Small intestine (tissue), 7 donors: ENCODE measurements around the gene TOP2B. TPM values are rescaled to one million over a fixed set of nuclear protein-coding genes. Genes with fewer than 3 reads are reported as not detected.

ENCODE experiments used
- DNase-seq, 2 donors: peaks; one replicate each; pipeline versions ENCODE4 v3.0.0 to v3.0.0-alpha.2; 2013
- FAIRE-seq: peaks from 2 replicates; lab custom pipeline; 2012; peaks lifted over from hg19 to GRCh38; lab: Jason Lieb, UNC
- H3K27ac ChIP-seq, 3 donors: one replicate each; pipeline ENCODE4 v1.5.1; 2013; ENCODE audit warnings: low read length in 2 of 3, mild to moderate bottlenecking in 2 of 3, control low read depth in 1 of 3, inconsistent platforms in 1 of 3, low read depth in 1 of 3, moderate library complexity in 1 of 3
- H3K27me3 ChIP-seq, 3 donors: one replicate each; pipeline ENCODE4 v1.6.1; 2013; ENCODE audit warnings: low read length in 3 of 3, inconsistent platforms in 1 of 3; ENCODE audit not compliant: control insufficient read depth in 3 of 3, insufficient read depth in 3 of 3
- H3K36me3 ChIP-seq, 3 donors: one replicate each; pipeline ENCODE4 v1.6.1; 2013; ENCODE audit warnings: low read length in 3 of 3, inconsistent platforms in 1 of 3, low read depth in 1 of 3, mild to moderate bottlenecking in 1 of 3, moderate library complexity in 1 of 3; ENCODE audit not compliant: control insufficient read depth in 3 of 3, insufficient read depth in 2 of 3
- H3K4me1 ChIP-seq, 3 donors: one replicate each; pipeline ENCODE4 v1.6.1; 2013; ENCODE audit warnings: low read length in 2 of 3, inconsistent platforms in 1 of 3, low read depth in 1 of 3, mild to moderate bottlenecking in 1 of 3, moderate library complexity in 1 of 3; ENCODE audit not compliant: control insufficient read depth in 3 of 3, insufficient read depth in 2 of 3
- H3K4me3 ChIP-seq, 3 donors: one replicate each; pipeline ENCODE4 v1.5.1; 2013; ENCODE audit warnings: low read length in 3 of 3, control low read depth in 1 of 3, inconsistent platforms in 1 of 3, low read depth in 1 of 3, mild to moderate bottlenecking in 1 of 3, moderate library complexity in 1 of 3
- H3K9me3 ChIP-seq, 2 donors: one replicate each; pipeline ENCODE4 v1.6.1; 2013; ENCODE audit warnings: low read depth in 1 of 2, low read length in 1 of 2; ENCODE audit not compliant: control insufficient read depth in 2 of 2, insufficient read depth in 1 of 2
- WGBS, 3 donors: extraction: QIAGEN DNeasy Blood & Tissue Kit; methylation state at CpG; one replicate each; pipeline ENCODE4 v1.1.7; 2013; 5-methylcytosine and 5-hydroxymethylcytosine counted together
- polyA plus RNA-seq, 4 donors: library from polyadenylated mRNA; stranded (reverse) in 3 of 4; unstranded in 1 of 4; fragments of 200-250 nt in 3 of 4; fragments of 120-200 nt in 1 of 4; gene quantifications; one replicate each; pipeline versions ENCODE4 v1.2.1 to v1.2.3, GENCODE V29; 2013
- donor health status: healthy with polysubstance abuse.
- donor health status: control.
- donor health status: control.
- donor health status: Bipolar disorder and iron deficiency.
- donor health status: healthy.

Gene TOP2B
- polyA plus RNA-seq, 4 donors, result 38.0 to 109 (median 47.2) TPM

GRCh38 chr3:25587975-25588374, 76.7 kb downstream of the TOP2B start:
- Histone ChIP-seq H3K9me3 (no peaks in the 10 kb centered on the region), H3K36me3 (peaks cover 0 to 8% (median 0%) of the 10 kb centered on the region in 3 donors), H3K4me3 (no peak overlapping the region), H3K27me3 (peaks cover 0 to 2% (median 0%) of the 10 kb centered on the region in 3 donors), H3K27ac (no peak overlapping the region), H3K4me1 (peaks cover 0 to 7% (median 0%) of the 10 kb centered on the region in 3 donors)
- DNase-seq (no peak), FAIRE-seq (no peak)
- WGBS, 3 donors, result 95 to 97% (median 96%) methylated on average over 2 of the region's 2 CpGs

- Histone ChIP-seq H3K27ac (no peak overlapping the region), H3K36me3 (peaks cover 0 to 8% (median 0%) of the 10 kb centered on the region in 3 donors), H3K27me3 (peaks cover 0 to 2% (median 0%) of the 10 kb centered on the region in 3 donors), H3K4me3 (no peak overlapping the region), H3K9me3 (no peaks in the 10 kb centered on the region), H3K4me1 (peaks cover 0 to 4% (median 0%) of the 10 kb centered on the region in 3 donors)
- FAIRE-seq (no peak), DNase-seq (no peak)
- 77 to 86% (median 85%) methylated on average over 5 of the region's 5 CpGs for WGBS, 3 donors
These were observed 77.2 kb downstream of the TOP2B start for GRCh38 chr3:25587526-25587925.

- no peak for DNase-seq
- H3K36me3 ChIP-seq, result peaks cover 0 to 11% (median 0%) of the 10 kb centered on the region in 3 donors
- H3K27ac ChIP-seq, result no peak overlapping the region
- H3K27me3 ChIP-seq, result peaks cover 0 to 2% (median 0%) of the 10 kb centered on the region in 3 donors
- WGBS, 3 donors, result 44 to 78% (median 59%) methylated on average over 1 of the region's 1 CpG
- no peak overlapping the region for H3K4me3 ChIP-seq
- no peaks in the 10 kb centered on the region for H3K4me1 ChIP-seq
- H3K9me3 ChIP-seq, result peaks cover 0 to 2% of the 10 kb centered on the region in 2 donors
- FAIRE-seq, result no peak
These were observed 77.6 kb downstream of the TOP2B start for GRCh38 chr3:25587094-25587493.

GRCh38 chr3:25586553-25586952, 78.2 kb downstream of the TOP2B start:
- 82 to 94% (median 85%) methylated on average over 11 of the region's 11 CpGs for WGBS, 3 donors

GRCh38 chr3:25586167-25586505, 78.6 kb downstream of the TOP2B start:
- peaks cover 0 to 2% (median 0%) of the 10 kb centered on the region in 3 donors for H3K27me3 ChIP-seq
- no peak overlapping the region for H3K27ac ChIP-seq
- no peak overlapping the region for H3K4me3 ChIP-seq
- DNase-seq (no peak), FAIRE-seq (no peak)
- peaks cover 0 to 3% of the 10 kb centered on the region in 2 donors for H3K9me3 ChIP-seq
- H3K36me3 ChIP-seq, result peaks cover 0 to 17% (median 0%) of the 10 kb centered on the region in 3 donors
- no peaks in the 10 kb centered on the region for H3K4me1 ChIP-seq
- WGBS, 3 donors, result 92 to 96% (median 94%) methylated on average over 6 of the region's 6 CpGs

More at GRCh38 chr3:25586553-25586952, 78.2 kb downstream of the TOP2B start:
- Histone ChIP-seq H3K36me3 (peaks cover 0 to 14% (median 0%) of the 10 kb centered on the region in 3 donors), H3K4me3 (no peak overlapping the region), H3K27me3 (peaks cover 0 to 2% (median 0%) of the 10 kb centered on the region in 3 donors), H3K4me1 (no peaks in the 10 kb centered on the region), H3K9me3 (peaks cover 0 to 3% of the 10 kb centered on the region in 2 donors), H3K27ac (no peak overlapping the region)
- FAIRE-seq (no peak), DNase-seq (no peak)

- 78 to 86% (median 85%) methylated on average over 14 of the region's 14 CpGs for WGBS, 3 donors
- Histone ChIP-seq H3K9me3 (peaks cover 0 to 3% of the 10 kb centered on the region in 2 donors), H3K4me1 (no peaks in the 10 kb centered on the region), H3K27ac (no peak overlapping the region), H3K36me3 (peaks cover 0 to 22% (median 0%) of the 10 kb centered on the region in 3 donors), H3K27me3 (peaks cover 0 to 2% (median 0%) of the 10 kb centered on the region in 3 donors), H3K4me3 (no peak overlapping the region)
- DNase-seq (no peak), FAIRE-seq (no peak)
These were observed 79.1 kb downstream of the TOP2B start for GRCh38 chr3:25585361-25586166.

GRCh38 chr3:25584011-25584789, 80.5 kb downstream of the TOP2B start:
- 76 to 84% (median 78%) methylated on average over 17 of the region's 17 CpGs for WGBS, 3 donors
- FAIRE-seq, result no peak

GRCh38 chr3:25583343-25583742, 81.4 kb downstream of the TOP2B start:
- H3K4me1 ChIP-seq, result no peaks in the 10 kb centered on the region
- peaks cover 0 to 3% of the 10 kb centered on the region in 2 donors for H3K9me3 ChIP-seq
- H3K36me3 ChIP-seq, result peaks cover 0 to 25% (median 0%) of the 10 kb centered on the region in 3 donors
- DNase-seq (no peak), FAIRE-seq (no peak)
- 88 to 94% (median 91%) methylated on average over 10 of the region's 10 CpGs for WGBS, 3 donors
- peaks cover 0 to 2% (median 0%) of the 10 kb centered on the region in 3 donors for H3K27me3 ChIP-seq
- no peak overlapping the region for H3K4me3 ChIP-seq
- no peak overlapping the region for H3K27ac ChIP-seq

More at GRCh38 chr3:25584011-25584789, 80.5 kb downstream of the TOP2B start:
- Histone ChIP-seq H3K4me3 (no peak overlapping the region), H3K9me3 (peaks cover 0 to 3% of the 10 kb centered on the region in 2 donors), H3K4me1 (no peaks in the 10 kb centered on the region), H3K27ac (no peak overlapping the region), H3K36me3 (peaks cover 0 to 25% (median 0%) of the 10 kb centered on the region in 3 donors), H3K27me3 (peaks cover 0 to 2% (median 0%) of the 10 kb centered on the region in 3 donors)
- DNase-seq, result no peak
